Measurements from ENCODE around the gene LHX3. TPM values are rescaled to one million over a fixed set of nuclear protein-coding genes. Genes with fewer than 3 reads are reported as not detected.

LHX3 gene
- polyA plus RNA-seq, 1 donor = not detected

- DNase-seq = no peak
These were observed 11.6 kb downstream of the LHX3 start for GRCh38 chr9:136193127-136193890.

DNA sequence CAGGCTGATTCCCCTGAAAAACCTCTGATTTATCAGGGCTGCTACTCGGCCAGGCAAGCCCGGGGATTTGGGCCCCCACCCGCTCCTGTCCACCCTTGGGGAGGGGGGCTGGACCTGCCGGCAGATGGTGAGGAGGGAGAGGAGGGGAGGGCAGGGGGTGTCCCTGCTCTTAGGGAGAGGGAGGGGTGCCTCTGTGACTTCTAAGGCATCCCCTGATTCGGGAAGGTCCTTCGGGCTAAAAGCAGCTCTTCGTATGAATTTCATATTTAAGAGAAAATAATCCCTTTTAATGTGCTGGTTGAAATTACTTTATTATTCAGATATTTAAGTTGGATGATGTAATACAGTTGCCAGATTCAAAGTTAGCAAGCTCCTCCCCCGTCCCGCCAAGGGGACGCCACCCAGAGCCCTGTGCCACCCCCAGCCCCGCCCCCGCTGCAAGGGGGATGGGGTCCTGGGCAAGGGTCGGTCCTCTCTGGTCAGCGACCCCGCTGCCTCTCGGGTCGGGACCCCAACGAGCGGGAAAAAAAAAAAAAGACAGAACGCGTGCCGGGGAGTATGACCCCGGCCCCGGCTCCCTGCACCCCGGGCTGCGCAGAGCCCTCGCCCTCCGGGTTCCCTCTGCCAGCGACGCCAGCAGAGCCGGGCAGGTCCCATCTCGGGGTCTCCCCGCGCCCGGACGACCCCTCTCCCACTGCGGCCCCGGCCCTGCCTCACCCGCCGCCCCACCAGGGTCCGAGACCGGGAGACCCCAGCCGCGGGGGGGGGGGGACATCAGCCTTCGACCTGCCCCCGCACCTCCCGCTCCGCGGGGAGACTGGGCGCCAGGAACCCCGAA lies 12.4 kb downstream of the LHX3 start:
- no peak for DNase-seq

- DNase-seq = no peak
These were observed 13.0 kb downstream of the LHX3 start for GRCh38 chr9:136191960-136192286.

DNA sequence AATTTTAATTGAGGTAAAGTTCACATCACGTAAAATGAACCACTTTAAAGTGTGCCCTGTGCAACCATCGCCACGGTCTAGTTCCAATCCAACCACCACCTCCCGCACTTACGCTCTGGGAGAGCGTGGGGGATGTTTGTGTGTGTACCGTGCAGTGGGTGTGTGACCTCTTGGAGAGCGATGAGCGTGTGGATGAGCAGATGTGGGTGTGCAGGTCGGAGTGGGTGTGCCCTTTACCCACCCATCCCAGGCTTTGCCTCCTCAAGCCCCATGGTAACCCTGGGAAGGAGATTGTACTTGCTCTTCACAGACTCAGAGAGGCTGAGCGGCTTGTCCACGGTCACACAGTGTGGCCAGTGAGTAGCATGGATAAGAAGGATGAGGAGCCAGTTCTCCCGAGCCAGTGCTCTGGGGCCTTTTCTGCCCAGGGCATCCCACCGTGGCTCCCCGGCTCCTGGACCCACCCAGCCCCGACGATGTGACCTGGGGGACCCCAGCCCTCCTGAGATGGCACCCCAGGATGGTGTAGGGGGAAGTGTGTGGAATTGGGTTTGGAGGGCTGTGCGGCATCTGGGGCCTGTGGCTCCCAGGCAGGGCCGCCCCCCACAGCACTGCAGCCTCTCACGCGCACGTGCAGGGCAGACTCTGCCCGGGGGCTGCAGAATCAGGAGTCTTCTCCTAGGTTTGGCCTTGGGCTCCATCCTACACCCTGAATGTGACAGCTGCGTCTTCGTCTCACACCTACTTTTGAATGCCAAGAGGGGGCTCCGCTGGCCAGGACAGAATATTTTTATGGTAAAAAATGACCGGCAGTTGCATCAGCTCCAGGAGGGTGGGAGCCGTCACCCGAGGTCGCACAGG lies 13.6 kb downstream of the LHX3 start:
- DNase-seq = no peak

- no peak for DNase-seq
These were observed 14.3 kb downstream of the LHX3 start for GRCh38 chr9:136190656-136191055.

DNA sequence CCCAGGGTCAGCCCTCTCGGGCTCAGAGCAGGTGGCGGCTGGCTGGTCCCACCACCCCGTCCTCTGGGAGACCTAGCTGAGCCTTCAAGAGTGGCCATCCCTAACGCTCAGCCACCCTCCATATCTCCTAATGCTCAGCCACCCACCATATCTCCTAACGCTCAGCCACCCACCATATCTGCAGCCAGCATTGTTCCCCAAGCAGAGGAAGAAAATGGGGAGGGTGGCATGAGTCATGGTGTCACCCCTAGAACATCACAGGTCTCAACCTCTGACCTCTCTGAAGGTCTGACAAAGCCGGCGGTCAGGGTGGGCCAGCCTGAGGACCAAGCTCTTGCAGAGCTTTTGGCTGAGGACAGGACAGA lies 14.7 kb downstream of the LHX3 start:
- no peak for DNase-seq

DNA sequence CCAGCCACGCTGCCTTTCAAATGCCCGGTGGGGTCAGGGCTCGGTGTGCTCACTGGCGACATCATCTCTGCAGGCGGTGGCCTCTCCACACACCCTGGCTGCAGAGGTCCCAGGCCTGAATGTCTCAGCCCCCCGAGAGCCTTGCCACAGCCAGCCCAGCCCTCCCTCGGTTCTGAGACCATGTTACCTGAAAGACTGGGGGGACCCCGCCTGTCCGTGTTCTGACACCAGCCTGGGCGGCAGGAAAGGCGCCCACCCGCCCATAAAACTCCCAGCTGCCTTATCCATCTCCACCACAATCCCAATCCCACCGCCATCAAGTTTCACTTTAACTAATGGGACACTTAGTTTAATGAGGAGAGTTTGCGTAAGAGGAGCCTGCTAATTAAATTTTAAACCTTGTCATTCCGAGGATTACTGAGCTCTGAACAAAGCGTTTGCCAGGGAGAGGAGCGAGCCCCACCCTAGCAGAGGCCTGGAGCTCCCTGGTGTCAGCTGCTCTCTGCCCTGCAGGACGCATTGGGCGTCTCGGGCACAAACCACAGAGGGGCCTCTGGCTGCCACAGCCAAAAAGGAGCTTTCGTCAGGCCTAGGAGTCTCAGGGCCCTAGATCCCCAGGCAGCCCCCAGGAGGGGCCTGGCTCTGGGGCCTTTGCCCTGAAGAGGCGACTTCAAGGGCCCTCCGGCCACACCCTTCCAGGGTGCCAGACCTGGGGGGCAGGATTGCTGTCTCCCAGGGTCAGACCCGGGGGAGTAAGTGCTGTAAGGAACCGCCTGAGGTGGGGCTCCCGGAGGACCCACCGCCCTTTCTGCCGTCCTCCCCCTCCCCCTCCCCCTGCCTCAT lies 15.3 kb downstream of the LHX3 start:
- no peak for DNase-seq

GRCh38 chr9:136187683-136188586 lies 17.0 kb downstream of the LHX3 start:
- no peak for DNase-seq

- no peak for DNase-seq
These were observed 17.7 kb downstream of the LHX3 start for GRCh38 chr9:136187197-136187596.

- DNase-seq = no peak
These were observed 18.5 kb downstream of the LHX3 start for GRCh38 chr9:136186386-136186785.

GRCh38 chr9:136185596-136186366 lies 19.1 kb downstream of the LHX3 start:
- DNase-seq = no peak

- DNase-seq = no peak
These were observed 19.9 kb downstream of the LHX3 start for GRCh38 chr9:136185066-136185465.

GRCh38 chr9:136182850-136183422 lies 22.0 kb downstream of the LHX3 start:
- no peak for DNase-seq

DNA sequence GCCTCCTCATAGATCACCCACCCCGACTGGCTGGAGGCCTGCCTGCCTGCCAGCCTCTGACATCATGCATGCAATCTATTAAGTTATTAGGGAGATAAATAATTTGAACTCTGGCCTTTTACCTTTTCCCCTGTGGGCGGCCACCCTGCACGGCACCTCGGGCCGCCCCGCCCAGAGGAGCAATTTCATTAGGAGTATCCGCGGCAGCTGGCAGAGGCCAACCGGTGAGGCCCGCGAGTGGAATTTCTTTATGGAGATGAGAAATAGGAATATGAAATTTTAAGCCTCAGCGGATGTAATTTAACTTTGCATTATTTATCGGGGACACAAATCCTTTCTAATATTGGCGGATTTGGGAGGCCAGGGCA lies 22.5 kb downstream of the LHX3 start:
- DNase-seq = no peak

DNA sequence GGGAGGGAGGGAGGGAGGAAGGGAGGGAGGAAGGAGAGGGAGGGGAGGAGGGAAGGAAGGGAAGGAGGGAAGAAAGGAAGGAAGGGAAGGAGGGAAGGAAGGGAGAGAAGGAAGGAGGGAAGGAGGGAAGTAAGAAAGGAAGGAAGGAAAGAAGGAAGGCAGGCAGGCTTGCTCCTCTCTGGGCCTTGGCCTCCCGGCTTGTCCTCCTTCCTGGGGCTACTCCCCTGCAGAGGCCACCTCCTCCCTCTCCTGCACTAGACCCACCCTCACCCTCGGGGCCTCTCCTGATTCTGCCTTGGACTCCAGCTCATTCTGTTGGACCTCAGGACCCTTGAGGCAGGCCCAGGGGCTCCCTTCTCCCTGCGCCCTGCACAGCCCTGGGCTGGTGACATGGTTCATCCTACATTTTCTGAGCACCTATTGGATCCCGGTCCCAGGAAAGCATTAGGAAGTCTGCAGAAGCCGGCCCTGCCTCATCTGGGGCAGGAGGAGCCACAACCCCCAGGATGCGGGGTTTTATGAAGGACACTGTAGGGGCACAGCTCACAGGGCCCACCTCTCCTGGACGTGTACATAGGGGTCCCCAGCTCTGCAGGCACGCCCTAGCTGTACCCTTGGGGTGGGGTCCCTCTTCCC lies 23.0 kb downstream of the LHX3 start:
- DNase-seq = no peak

DNA sequence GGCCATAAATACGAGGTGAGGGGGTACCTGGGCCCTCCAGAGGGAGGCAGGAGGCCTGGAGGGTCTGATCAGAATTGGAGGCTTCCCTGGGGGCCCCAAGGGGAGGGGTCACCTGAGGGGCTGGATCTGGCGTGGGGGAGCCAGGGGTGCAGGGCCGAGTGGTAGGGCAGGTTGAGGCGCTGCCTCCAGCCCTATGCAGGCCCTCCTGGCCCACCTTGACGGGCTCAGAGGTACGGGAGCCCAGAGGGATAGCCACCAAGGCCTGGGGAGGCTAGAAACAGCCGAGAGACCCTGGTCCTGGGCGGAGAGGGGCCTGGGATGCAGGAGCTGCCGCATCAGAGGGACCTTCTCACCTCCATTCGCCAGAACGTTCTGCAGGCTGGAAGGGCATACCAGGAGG lies 24.3 kb downstream of the LHX3 start:
- no peak for DNase-seq

- DNase-seq = no peak
These were observed 25.2 kb downstream of the LHX3 start for GRCh38 chr9:136179761-136180160.

- DNase-seq = no peak
These were observed 25.8 kb downstream of the LHX3 start for GRCh38 chr9:136179101-136179616.

- no peak for DNase-seq
These were observed 26.2 kb downstream of the LHX3 start for GRCh38 chr9:136178773-136179075.
